Activated CD8-positive, alpha-beta T cell treated with anti-CD3 and anti-CD28 coated beads for 36 hours (primary cell): ENCODE results near the gene AMOTL1. TPM values are rescaled to one million over a fixed set of nuclear protein-coding genes. Genes with fewer than 3 reads are reported as not detected.

Experiments used
- ATAC-seq: fragments of 200-7000 bp; cut with Tn5 transposase; one replicate; pipeline ENCODE4 v1.10.0; 2021; ENCODE audit warnings: mild to moderate bottlenecking, moderate library complexity
- CTCF ChIA-PET: fragments of 350-600 bp; sonication (Branson Sonifier 250); formaldehyde crosslinking; loops from one replicate; lab custom pipeline; 2021; ENCODE audit warnings: antibody characterized with exemption; lab: Charles Lee
- POLR2A ChIA-PET: fragments of 350-600 bp; sonication (Branson Sonifier 250); formaldehyde crosslinking; loops from one replicate; lab custom pipeline; 2021; ENCODE audit warnings: antibody characterized with exemption; lab: Charles Lee
- DNase-seq: peaks from one replicate; pipeline ENCODE4 v3.0.0-alpha.2; 2020
- H3K27ac Mint-ChIP-seq: one replicate; pipeline ENCODE4 v1.8.0; 2021; ENCODE audit warnings: mild to moderate bottlenecking, mixed read lengths
- H3K27me3 Mint-ChIP-seq: one replicate; pipeline ENCODE4 v1.8.0; 2021; ENCODE audit warnings: mixed read lengths
- H3K36me3 Mint-ChIP-seq: one replicate; pipeline ENCODE4 v1.8.0; 2021; ENCODE audit warnings: low read depth, mixed read lengths
- H3K4me1 Mint-ChIP-seq: one replicate; pipeline ENCODE4 v1.8.0; 2021; ENCODE audit warnings: low read depth, mixed read lengths
- H3K4me3 Mint-ChIP-seq: one replicate; pipeline ENCODE4 v1.8.0; 2021; ENCODE audit warnings: mild to moderate bottlenecking, moderate library complexity, mixed read lengths
- H3K9me3 Mint-ChIP-seq: one replicate; pipeline ENCODE4 v1.8.0; 2021; ENCODE audit warnings: mixed read lengths
- intact Hi-C: fragments of 100-400 bp; cut with micrococcal nuclease; formaldehyde crosslinking; loops from one replicate; pipeline ENCODE4 v1.10.0; 2022
- total RNA-seq, 2 experiments: library from RNA; stranded (reverse); gene quantifications; one replicate each; pipeline ENCODE4 v1.2.3, GENCODE V29; 2021
- TF ChIP-seq, protein P1 (sequence below): fragments of 200-600 bp; IDR thresholded peaks from one replicate; pipeline ENCODE4 v1.8.0; 2022; ENCODE audit warnings: antibody characterized with exemption, mild to moderate bottlenecking

AMOTL1 gene
- total RNA-seq, 2 experiments from 2014 or later, result 1.5 to 1.7 TPM

DNA sequence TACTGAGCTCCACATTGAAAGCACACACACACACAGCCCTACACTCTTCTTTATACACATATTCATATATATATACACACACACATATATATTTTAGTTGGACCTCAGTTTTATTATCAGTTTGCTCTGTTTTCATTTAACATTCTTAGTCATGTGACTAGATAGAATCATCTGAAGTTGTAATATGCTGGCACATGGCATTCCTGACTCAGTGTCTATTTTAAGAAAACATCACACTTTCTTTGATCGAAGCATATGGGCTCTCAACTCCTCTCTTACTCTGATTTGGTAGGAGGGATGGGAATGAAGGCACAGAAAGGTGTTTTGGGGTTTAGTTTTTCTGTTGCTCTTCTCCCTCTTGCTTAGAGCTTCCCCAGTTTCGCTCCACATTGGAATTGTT is 24.8 kb downstream of the AMOTL1 start:
- CTCF ChIA-PET, result no interaction called here
- Mint-ChIP-seq H3K27ac (no peak overlapping the region), H3K27me3 (peaks cover 3% of the 10 kb centered on the region), H3K4me3 (no peak overlapping the region), H3K36me3 (no peaks in the 10 kb centered on the region), H3K4me1 (no peaks in the 10 kb centered on the region), H3K9me3 (no peaks in the 10 kb centered on the region)
- TF ChIP-seq, protein P1, sequence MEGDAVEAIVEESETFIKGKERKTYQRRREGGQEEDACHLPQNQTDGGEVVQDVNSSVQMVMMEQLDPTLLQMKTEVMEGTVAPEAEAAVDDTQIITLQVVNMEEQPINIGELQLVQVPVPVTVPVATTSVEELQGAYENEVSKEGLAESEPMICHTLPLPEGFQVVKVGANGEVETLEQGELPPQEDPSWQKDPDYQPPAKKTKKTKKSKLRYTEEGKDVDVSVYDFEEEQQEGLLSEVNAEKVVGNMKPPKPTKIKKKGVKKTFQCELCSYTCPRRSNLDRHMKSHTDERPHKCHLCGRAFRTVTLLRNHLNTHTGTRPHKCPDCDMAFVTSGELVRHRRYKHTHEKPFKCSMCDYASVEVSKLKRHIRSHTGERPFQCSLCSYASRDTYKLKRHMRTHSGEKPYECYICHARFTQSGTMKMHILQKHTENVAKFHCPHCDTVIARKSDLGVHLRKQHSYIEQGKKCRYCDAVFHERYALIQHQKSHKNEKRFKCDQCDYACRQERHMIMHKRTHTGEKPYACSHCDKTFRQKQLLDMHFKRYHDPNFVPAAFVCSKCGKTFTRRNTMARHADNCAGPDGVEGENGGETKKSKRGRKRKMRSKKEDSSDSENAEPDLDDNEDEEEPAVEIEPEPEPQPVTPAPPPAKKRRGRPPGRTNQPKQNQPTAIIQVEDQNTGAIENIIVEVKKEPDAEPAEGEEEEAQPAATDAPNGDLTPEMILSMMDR, result no peak
- ATAC-seq, result no peak
- no peak for DNase-seq
- POLR2A ChIA-PET, result no interaction called here
- intact Hi-C loops, result loop anchor here (5.0 kb wide), 1 partner anchor 104 kb away; no protein-coding TSS in a partner anchor

DNA sequence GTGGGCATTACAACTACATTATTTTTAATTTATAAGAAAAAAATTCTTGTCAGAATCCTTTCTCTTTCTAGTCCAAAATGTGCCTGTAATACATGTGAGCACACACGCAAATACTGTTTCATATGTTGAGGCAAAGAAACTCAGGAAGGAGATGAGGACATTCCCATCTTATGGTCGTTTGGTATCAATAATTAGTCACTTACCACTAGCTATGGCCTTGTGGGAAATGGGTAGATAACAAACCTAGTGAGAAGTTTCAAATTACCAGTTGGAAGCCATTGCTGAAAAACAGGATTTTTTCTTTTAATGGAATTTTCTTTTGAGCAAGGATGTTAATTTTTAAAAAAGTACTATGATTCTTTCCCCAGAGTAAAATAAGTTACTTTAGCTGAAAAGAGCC is 25.7 kb downstream of the AMOTL1 start:
- DNase-seq (no peak), ATAC-seq (no peak)
- Mint-ChIP-seq H3K9me3 (no peaks in the 10 kb centered on the region), H3K36me3 (no peaks in the 10 kb centered on the region), H3K4me3 (no peak overlapping the region), H3K27ac (no peak overlapping the region), H3K4me1 (no peaks in the 10 kb centered on the region), H3K27me3 (peaks cover 3% of the 10 kb centered on the region)
- intact Hi-C loops, result loop anchor here (5.0 kb wide), 1 partner anchor 103 kb away; no protein-coding TSS in a partner anchor
- ChIA-PET CTCF (interaction anchor here (1.0 to 1.7 kb wide), 2 partner anchors 8 to 110 kb away, joined by 3 to 10 read pairs; no protein-coding TSS in a partner anchor), POLR2A (no interaction called here)
- TF ChIP-seq, protein P1, result no peak

DNA sequence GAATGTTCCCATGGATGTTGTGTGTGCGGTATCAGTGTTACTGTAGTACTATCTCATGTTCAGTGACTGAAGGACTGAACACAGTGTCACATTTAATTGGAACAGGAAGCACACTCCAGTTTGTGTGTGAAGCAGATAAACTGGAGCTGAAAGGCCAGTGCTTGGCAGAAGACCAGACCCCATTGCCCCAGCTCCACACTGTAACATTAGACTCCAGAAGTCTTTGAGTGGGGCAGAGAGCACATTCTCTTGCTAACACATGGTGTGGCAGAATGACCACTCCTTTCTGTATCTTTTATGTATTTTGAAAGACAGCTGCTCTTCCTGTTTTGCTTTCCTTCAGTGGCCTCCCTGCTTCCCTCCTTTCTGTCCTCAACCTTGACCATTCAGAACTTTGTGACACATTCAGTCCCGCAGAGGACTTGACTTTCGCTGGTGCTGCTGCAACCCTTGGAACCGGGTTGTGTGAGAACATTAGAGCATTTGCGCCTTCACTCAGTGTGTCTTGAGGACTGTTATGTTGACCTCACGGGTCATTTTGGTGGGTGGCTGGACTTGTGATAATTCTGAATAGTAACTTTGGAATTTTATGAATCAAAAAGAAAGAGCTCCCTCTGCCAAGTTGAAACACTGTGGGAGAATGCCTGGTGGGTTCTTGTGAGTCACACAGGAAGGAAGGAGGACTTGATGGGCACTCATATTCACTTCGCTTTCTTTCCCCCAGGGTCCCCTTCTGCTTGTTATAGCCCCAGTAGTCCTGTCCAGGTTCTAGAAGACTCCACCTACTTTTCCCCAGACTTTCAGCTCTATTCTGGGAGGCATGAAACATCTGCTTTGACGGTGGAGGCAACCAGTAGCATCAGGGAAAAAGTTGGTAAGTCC is 26.4 kb downstream of the AMOTL1 start:
- Mint-ChIP-seq H3K27ac (no peak overlapping the region), H3K36me3 (no peaks in the 10 kb centered on the region), H3K4me3 (no peak overlapping the region), H3K27me3 (peaks cover 3% of the 10 kb centered on the region), H3K4me1 (no peaks in the 10 kb centered on the region), H3K9me3 (no peaks in the 10 kb centered on the region)
- ATAC-seq, result no peak
- no peak for DNase-seq
- TF ChIP-seq, protein P1, result no peak
- POLR2A ChIA-PET, result no interaction called here
- intact Hi-C loops, result loop anchor here (5.0 kb wide), 1 partner anchor 103 kb away; no protein-coding TSS in a partner anchor
- CTCF ChIA-PET, result interaction anchor here (1.0 to 1.7 kb wide), 2 partner anchors 9 to 109 kb away, joined by 3 to 10 read pairs; no protein-coding TSS in a partner anchor

DNA sequence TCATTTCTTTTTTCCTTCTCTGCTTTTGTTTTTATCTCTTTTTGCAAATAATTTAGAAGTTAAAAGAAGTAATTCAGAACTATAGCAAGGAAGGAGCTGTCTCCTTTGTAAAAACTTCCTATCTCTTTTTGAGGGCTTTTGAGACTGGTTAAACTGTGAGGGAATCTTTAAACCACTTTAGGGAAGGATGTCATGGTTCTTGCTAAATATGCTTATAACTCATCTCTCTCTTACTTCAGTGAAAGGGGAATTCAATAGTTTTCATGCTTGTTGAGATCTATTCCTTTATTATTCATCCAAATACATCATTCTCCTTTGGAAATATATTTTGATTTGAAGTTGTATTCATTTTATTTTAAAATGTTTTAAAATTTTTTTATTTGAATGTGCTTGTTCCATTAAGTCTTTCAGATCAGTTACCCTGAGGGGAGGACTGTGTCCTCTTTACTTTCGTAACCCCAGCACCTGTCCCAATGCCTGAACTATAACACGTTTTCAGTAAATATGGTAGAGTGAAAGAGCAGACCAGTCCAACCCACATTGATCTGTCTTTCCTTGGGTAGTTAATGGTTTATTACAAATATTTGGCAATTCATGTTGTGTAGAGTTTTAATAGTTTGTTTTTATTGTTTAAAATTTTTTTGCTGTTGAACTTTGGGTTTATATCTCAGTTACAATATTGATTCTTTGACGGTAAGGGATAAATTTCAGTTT is 27.5 kb downstream of the AMOTL1 start:
- TF ChIP-seq, protein P1, result no peak
- Mint-ChIP-seq H3K4me1 (no peaks in the 10 kb centered on the region), H3K36me3 (no peaks in the 10 kb centered on the region), H3K9me3 (no peaks in the 10 kb centered on the region), H3K4me3 (no peak overlapping the region), H3K27ac (no peak overlapping the region), H3K27me3 (no peaks in the 10 kb centered on the region)
- intact Hi-C loops, result no loop called here
- ChIA-PET CTCF (interaction anchor here (1.7 kb wide), 1 partner anchor 10 kb away, joined by 10 read pairs; no protein-coding TSS in a partner anchor), POLR2A (no interaction called here)
- DNase-seq (no peak), ATAC-seq (no peak)
